ENCODE measurements around the gene KRTAP4-16.

- TF ChIP-seq CTCF (IDR thresholded peaks at IDR 0.05) = no peak
- TF ChIP-seq POLR2A (IDR thresholded peaks at IDR 0.05) = no peak
Measured at GRCh38 chr17:41111151-41111885, 9.3 kb upstream of the KRTAP4-16 start.

Measured in esophagus squamous epithelium (tissue), 4 donors.